Cardiac septum (tissue), 1 donor: ENCODE results near the gene TGFBR3. TPM values are rescaled to one million over a fixed set of nuclear protein-coding genes. Genes with fewer than 3 reads are reported as not detected.
A peak's percentile ranks its signal among the peaks of the same experiment; 100 is the strongest.

ENCODE experiments used
- DNase-seq: peaks from one replicate; pipeline ENCODE4 v3.0.0-alpha.2; 2020; ENCODE audit warnings: low spot score
- intact Hi-C: fragments of 100-400 bp; cut with DNase I; formaldehyde crosslinking; loops from one replicate; pipeline ENCODE4 v1.14.0; 2022
- total RNA-seq: library from RNA; stranded (reverse); fragmentation: NEBNext Ultra II Directional; extraction: Animal tissue kit (Norgen Biotek cat#: 25700); gene quantifications from one replicate; pipeline ENCODE4 v1.2.1, GENCODE V29; 2021
- donor health status: DM: no; HTN: no; CAD: no.

TGFBR3 gene
- total RNA-seq, 1 donor from 2014 or later: 12.6 TPM

- DNase-seq: peak; percentile 66
- intact Hi-C loops: no loop called here
Measured at GRCh38 chr1:91732291-91733107, 153.5 kb downstream of the TGFBR3 start.

GRCh38 chr1:91731815-91732214, 154.1 kb downstream of the TGFBR3 start:
- DNase-seq: no peak
- intact Hi-C loops: no loop called here

GRCh38 chr1:91730801-91731732, 154.9 kb downstream of the TGFBR3 start:
- intact Hi-C loops: no loop called here
- DNase-seq: peak; percentile 75

- no peak for DNase-seq
- intact Hi-C loops: no loop called here
Measured at GRCh38 chr1:91729621-91730358, 156.2 kb downstream of the TGFBR3 start.

GRCh38 chr1:91727763-91728162, 158.2 kb downstream of the TGFBR3 start:
- DNase-seq: no peak
- intact Hi-C loops: no loop called here

GRCh38 chr1:91725989-91726721, 159.8 kb downstream of the TGFBR3 start:
- DNase-seq: no peak
- intact Hi-C loops: no loop called here

GRCh38 chr1:91725618-91725988, 160.3 kb downstream of the TGFBR3 start:
- DNase-seq: no peak
- intact Hi-C loops: no loop called here

GRCh38 chr1:91724644-91725043, 161.3 kb downstream of the TGFBR3 start:
- DNase-seq: no peak
- intact Hi-C loops: no loop called here

- intact Hi-C loops: no loop called here
- no peak for DNase-seq
Measured at GRCh38 chr1:91724231-91724630, 161.7 kb downstream of the TGFBR3 start.

GRCh38 chr1:91720044-91720443, 165.9 kb downstream of the TGFBR3 start:
- intact Hi-C loops: no loop called here
- DNase-seq: no peak

- intact Hi-C loops: no loop called here
- DNase-seq: no peak
Measured at GRCh38 chr1:91718877-91719276, 167.1 kb downstream of the TGFBR3 start.

- intact Hi-C loops: no loop called here
- DNase-seq: no peak
Measured at GRCh38 chr1:91718368-91718767, 167.6 kb downstream of the TGFBR3 start.

GRCh38 chr1:91717839-91718238, 168.1 kb downstream of the TGFBR3 start:
- intact Hi-C loops: no loop called here
- DNase-seq: no peak

- intact Hi-C loops: no loop called here
Measured at GRCh38 chr1:91716339-91716738, 169.6 kb downstream of the TGFBR3 start.

GRCh38 chr1:91715416-91716000, 170.4 kb downstream of the TGFBR3 start:
- intact Hi-C loops: no loop called here

More at GRCh38 chr1:91716339-91716738, 169.6 kb downstream of the TGFBR3 start:
- DNase-seq: no peak

GRCh38 chr1:91714867-91715381, 171.0 kb downstream of the TGFBR3 start:
- DNase-seq: no peak
- intact Hi-C loops: loop anchor here (5.0 kb wide), 2 partner anchors 82 to 172 kb away; partner anchors contain the start of gene TGFBR3

More at GRCh38 chr1:91715416-91716000, 170.4 kb downstream of the TGFBR3 start:
- no peak for DNase-seq

- intact Hi-C loops: loop anchor here (5.0 kb wide), 2 partner anchors 84 to 174 kb away; partner anchors contain the start of gene TGFBR3
- no peak for DNase-seq
Measured at GRCh38 chr1:91712981-91713841, 172.7 kb downstream of the TGFBR3 start.
